ENCODE data around the gene CAMK2B. TPM values are rescaled to one million over a fixed set of nuclear protein-coding genes. Genes with fewer than 3 reads are reported as not detected.

The CAMK2B gene
- total RNA-seq, 1 donor from 2014 or later: 0.09 TPM

- no peak overlapping the region for H3K4me2 ChIP-seq
- no peaks in the 10 kb centered on the region for H4K20me1 ChIP-seq (ENCODE audit: low read depth)
- H3K36me3 Mint-ChIP-seq: no peaks in the 10 kb centered on the region
- peaks cover 19% of the 10 kb centered on the region for H3K4me1 Mint-ChIP-seq
- H3K9me3 Mint-ChIP-seq: no peaks in the 10 kb centered on the region
- H3F3A ChIP-seq (ENCODE audit: low read depth): no peaks in the 10 kb centered on the region
- no peak for DNase-seq (ENCODE audit: low spot score)
- H3K4me3 ChIP-seq: no peak overlapping the region
- no peaks in the 10 kb centered on the region for H3K27me3 ChIP-seq
- no peak overlapping the region for H3K9ac ChIP-seq
- peak overlapping the region; percentile 92 for H3K27ac Mint-ChIP-seq
- H3K27ac ChIP-seq: no peak overlapping the region
- no peaks in the 10 kb centered on the region for H3K9me3 ChIP-seq (ENCODE audit: low read depth)
- no peaks in the 10 kb centered on the region for H3K79me2 ChIP-seq (ENCODE audit: low read depth)
- H2AFZ ChIP-seq (replicated peaks): no peak overlapping the region
- H3K4me3 Mint-ChIP-seq: no peak overlapping the region
- no peaks in the 10 kb centered on the region for H3K4me1 ChIP-seq
- H3K36me3 ChIP-seq: no peaks in the 10 kb centered on the region
- H3K27me3 Mint-ChIP-seq (ENCODE audit: insufficient read depth, low read depth): peaks cover 5% of the 10 kb centered on the region
- TF ChIP-seq EZH2 (IDR thresholded peaks at IDR 0.05) (no peak), EZH2phosphoT487 (IDR thresholded peaks at IDR 0.05) (no peak), CTCF (IDR thresholded peaks at IDR 0.05) (no peak)
These were observed 135.2 kb downstream of the CAMK2B start for GRCh38 chr7:44189993-44190872.

GRCh38 chr7:44189286-44189992, 136.0 kb downstream of the CAMK2B start, which contains the start of gene GCK:
Gene GCK, minus strand, starts transcription at chr7:44189439. Its CDS starts 486 bp downstream, at chr7:44188953.
- no peak for TF ChIP-seq CTCF (IDR thresholded peaks at IDR 0.05)
- no peak for TF ChIP-seq EZH2phosphoT487 (IDR thresholded peaks at IDR 0.05)
- no peak for TF ChIP-seq EZH2 (IDR thresholded peaks at IDR 0.05)
- no peak within 1 kb of the TSS for H3K27ac ChIP-seq
- peak within 1 kb of the TSS; percentile 4 for H3K4me2 ChIP-seq
- H3K4me3 ChIP-seq: no peak within 1 kb of the TSS
- H3K4me1 ChIP-seq: peaks cover under 1% of the 10 kb centered on the region
- no peaks in the 10 kb centered on the region for H3F3A ChIP-seq (ENCODE audit: low read depth)
- peaks cover 5% of the 10 kb centered on the region for H3K27me3 Mint-ChIP-seq (ENCODE audit: insufficient read depth, low read depth)
- DNase-seq (ENCODE audit: low spot score): peak; percentile 34
- peak within 1 kb of the TSS; percentile 92 for H3K27ac Mint-ChIP-seq
- no peaks in the 10 kb centered on the region for H3K79me2 ChIP-seq (ENCODE audit: low read depth)
- H3K4me3 Mint-ChIP-seq: no peak within 1 kb of the TSS
- no peaks in the 10 kb centered on the region for H4K20me1 ChIP-seq (ENCODE audit: low read depth)
- H2AFZ ChIP-seq (replicated peaks): peak within 1 kb of the TSS; percentile 82
- peaks cover 25% of the 10 kb centered on the region for H3K4me1 Mint-ChIP-seq
- H3K9ac ChIP-seq: no peak within 1 kb of the TSS
- H3K9me3 ChIP-seq (ENCODE audit: low read depth): no peaks in the 10 kb centered on the region
- no peaks in the 10 kb centered on the region for H3K36me3 Mint-ChIP-seq
- H3K27me3 ChIP-seq: no peaks in the 10 kb centered on the region
- H3K36me3 ChIP-seq: no peaks in the 10 kb centered on the region
- no peaks in the 10 kb centered on the region for H3K9me3 Mint-ChIP-seq

- Mint-ChIP-seq H3K9me3 (no peaks in the 10 kb centered on the region), H3K36me3 (no peaks in the 10 kb centered on the region), H3K4me3 (no peak overlapping the region), H3K4me1 (peaks cover 30% of the 10 kb centered on the region), H3K27ac (peak overlapping the region; percentile 92), H3K27me3 (ENCODE audit: insufficient read depth, low read depth) (peaks cover 5% of the 10 kb centered on the region)
- Histone ChIP-seq H3K27ac (no peak overlapping the region), H3K9me3 (ENCODE audit: low read depth) (no peaks in the 10 kb centered on the region), H3K27me3 (no peaks in the 10 kb centered on the region), H3K4me3 (no peak overlapping the region), H3K4me1 (peaks cover 7% of the 10 kb centered on the region), H3F3A (ENCODE audit: low read depth) (no peaks in the 10 kb centered on the region), H3K36me3 (no peaks in the 10 kb centered on the region), H4K20me1 (ENCODE audit: low read depth) (no peaks in the 10 kb centered on the region), H3K79me2 (ENCODE audit: low read depth) (no peaks in the 10 kb centered on the region), H3K9ac (no peak overlapping the region), H3K4me2 (peak overlapping the region; percentile 4), H2AFZ (replicated peaks) (peak overlapping the region; percentile 82)
- no peak for TF ChIP-seq EZH2 (IDR thresholded peaks at IDR 0.05)
- DNase-seq (ENCODE audit: low spot score): no peak
These were observed 136.7 kb downstream of the CAMK2B start for GRCh38 chr7:44188480-44189225.
